Measurements from ENCODE around the gene CROCC.

CROCC gene

DNA sequence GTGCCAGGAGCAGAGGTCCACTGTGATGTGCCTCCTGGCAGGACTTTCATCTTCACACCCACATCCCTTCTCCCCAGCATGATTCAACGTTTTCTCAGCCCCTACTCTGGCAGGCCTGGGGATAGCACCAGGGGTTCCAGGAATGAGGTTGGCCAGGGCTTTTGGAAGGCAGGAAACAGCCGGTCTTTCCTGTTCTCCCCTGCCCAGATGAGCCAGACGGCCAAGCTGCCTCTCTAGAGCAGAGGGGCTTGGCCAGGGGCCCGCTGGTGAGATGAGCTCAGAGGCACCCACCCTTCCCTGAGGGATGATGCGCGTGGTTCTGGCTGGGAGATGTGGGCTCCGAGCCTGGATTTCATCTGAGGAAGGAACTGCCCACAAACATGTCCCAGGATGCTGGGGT lies 63.0 kb downstream of the CROCC start:
- no peak for DNase-seq (ENCODE audit: low spot score)

GRCh38 chr1:16986113-16986512 lies 64.4 kb downstream of the CROCC start:
- no peak for DNase-seq (ENCODE audit: low spot score)

- DNase-seq (ENCODE audit: low spot score), result no peak
Measured at GRCh38 chr1:16986560-16986959, 64.8 kb downstream of the CROCC start.

DNA sequence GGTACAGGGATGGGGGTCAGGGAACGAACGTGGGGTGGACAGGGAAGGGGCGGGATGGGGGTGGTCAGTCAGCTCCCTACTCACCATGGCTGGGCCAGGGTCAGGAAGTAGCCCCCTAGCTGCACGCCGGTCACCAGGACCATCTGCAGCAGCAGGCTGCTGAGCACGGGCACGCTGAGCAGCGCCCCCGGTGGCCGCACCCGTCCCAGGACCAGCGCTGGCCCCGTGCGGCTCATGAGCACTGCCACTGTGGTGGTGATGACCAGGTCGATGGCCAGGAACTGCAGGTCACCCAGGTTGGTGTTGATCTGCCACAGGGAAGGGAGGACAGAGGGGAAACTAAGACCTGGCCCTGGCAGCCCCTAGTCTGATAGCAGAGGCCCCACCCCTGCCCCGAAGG lies 65.2 kb downstream of the CROCC start:
- DNase-seq (ENCODE audit: low spot score), result no peak

GRCh38 chr1:16988210-16988609 lies 66.5 kb downstream of the CROCC start:
- DNase-seq (ENCODE audit: low spot score), result no peak

DNA sequence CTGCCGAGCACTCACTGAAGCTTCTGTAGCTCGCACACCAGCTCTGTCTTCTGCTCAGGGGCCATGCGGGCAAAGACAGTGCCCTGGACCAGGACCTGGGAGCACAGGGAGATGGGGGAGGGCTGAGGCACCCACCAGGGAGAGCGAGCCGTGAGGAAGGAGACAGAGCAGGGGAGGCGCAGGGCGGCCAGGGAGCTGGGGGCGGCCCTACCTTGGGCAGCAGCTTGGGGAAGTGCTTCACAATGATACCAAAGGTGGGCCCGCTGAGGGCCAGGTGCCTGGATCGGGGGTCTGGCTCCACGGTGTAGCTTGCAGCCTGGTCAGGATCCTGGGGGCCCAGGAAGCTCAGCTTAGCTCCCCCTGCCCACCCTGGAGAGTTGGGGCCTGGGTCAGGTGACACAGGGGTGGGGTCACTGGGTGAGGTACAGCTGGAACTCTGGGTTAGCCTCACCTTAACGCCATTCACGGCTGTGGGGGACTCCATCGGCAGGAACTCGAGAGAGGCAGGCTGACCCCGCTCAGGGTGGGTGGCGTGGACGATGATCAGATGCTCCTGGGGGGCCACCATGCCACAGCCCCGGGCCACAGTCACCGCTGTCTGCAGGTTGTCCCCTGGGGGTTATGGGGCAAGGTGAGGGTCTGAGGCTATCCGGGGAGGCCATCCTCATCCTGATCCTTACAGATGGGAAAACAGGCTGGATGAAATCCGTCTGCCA lies 68.1 kb downstream of the CROCC start:
- DNase-seq (ENCODE audit: low spot score), result no peak

GRCh38 chr1:16991571-16991970 lies 69.8 kb downstream of the CROCC start:
- DNase-seq (ENCODE audit: low spot score), result no peak

DNA sequence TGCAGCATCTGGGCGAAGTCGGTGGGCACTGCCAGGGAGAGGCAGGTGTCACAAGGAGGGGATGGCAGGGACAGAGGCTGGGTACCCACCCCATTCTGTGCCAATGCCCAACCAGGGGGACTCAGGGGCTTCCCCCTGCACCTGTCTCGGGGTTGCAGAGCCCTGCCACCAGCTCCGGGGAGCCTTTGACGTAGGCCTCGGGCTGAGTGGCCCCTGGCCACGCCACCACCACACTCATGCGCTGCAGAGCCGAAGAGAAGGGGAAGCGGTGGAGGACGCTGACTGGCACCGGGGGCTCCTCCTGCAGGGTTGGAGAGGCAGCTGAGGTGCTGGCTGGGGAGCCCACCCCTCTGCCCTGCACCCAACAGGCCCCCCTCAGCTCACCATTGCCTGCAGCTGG lies 70.4 kb downstream of the CROCC start:
- DNase-seq (ENCODE audit: low spot score), result no peak

GRCh38 chr1:16992675-16993074 lies 70.9 kb downstream of the CROCC start:
- no peak for DNase-seq (ENCODE audit: low spot score)

DNA sequence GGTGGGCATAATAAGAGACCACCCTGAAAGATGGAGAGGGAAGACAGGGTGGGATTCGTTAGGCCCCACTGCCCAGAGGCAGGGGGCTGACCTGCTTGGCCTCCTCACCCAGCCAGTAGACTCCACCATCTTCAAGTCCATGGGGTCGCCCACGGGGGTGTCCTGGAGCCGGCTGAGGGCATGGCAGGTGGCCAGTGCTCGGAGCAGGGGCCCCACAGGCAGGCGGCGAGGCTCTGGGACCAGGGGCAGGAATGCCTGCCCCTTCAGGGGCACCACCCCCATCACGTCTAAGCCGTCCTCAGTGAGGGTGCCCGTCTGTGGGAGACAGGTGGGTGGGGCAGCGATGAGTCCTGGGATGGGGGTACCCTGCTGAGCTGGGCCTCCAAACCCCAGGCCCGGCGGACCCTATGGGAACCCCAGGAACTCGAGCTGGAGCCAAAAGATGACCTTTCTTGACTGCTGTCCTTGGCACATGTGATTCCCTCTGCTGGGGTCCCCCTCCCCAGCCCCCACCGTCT lies 71.8 kb downstream of the CROCC start:
- no peak for DNase-seq (ENCODE audit: low spot score)

DNA sequence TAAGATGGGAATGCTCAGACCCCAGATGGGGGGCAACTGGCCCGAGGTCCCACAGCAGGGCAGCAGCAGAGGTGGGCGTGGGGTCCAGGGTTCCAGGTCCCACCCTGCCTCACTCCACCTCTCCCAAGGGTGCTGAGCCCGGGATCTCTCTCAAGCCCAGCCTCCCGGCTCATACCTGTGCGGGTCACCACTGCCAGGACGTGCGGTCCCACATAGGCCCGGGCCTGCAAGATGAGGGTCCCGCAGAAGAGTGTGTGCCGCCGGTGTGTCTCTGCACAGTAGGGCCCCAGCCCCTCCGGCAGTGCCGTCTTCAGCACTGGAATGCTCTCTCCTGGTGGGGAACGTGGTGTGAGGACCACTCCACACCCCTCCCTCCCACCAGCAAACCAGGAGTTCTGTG lies 75.1 kb downstream of the CROCC start:
- DNase-seq (ENCODE audit: low spot score), result no peak

DNA sequence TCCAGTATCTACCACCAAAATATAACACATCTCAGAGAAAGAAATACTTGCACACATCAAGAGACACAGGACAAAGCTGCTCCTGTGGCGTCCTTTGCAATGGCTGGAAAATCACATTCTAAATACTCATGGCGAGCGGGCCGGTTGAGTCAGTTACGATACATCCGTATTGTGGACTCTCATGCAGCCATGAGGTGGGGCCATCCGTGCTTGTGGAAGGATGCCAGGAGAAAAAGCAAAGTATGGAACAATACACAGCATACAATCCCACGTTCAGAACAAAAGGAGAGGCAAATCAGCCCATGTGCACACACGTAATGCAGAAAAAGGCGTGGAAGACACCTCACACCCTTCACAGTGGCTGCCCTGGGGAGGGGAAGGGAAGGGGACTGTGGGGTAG lies 76.9 kb downstream of the CROCC start:
- DNase-seq (ENCODE audit: low spot score), result no peak

DNA sequence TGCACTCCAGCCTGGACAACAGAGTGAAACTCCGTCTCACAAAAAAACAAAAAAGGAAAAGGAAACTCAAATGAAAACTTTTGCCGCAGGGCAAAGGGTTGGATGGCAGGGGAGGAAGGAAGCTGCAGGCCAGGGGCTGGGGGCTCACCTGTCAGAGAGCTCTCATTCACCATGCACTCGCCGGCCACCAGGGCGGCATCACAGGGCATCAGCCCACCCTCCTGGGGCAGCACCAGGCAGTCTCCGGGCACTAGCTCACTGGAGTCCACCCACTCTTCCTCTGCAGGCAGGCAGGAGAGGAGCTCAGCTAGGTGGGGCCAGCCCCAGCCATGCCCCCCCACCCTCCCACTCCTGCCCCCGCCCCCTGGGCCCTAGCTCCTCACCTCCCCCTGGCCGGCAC lies 78.1 kb downstream of the CROCC start:
- no peak for DNase-seq (ENCODE audit: low spot score)

- no peak for DNase-seq (ENCODE audit: low spot score)
Measured at GRCh38 chr1:17001760-17002523, 80.2 kb downstream of the CROCC start.

GRCh38 chr1:17002524-17002902 lies 80.8 kb downstream of the CROCC start:
- no peak for DNase-seq (ENCODE audit: low spot score)

- DNase-seq (ENCODE audit: low spot score), result no peak
Measured at GRCh38 chr1:17004466-17005364, 83.0 kb downstream of the CROCC start.

GRCh38 chr1:17005365-17005740 lies 83.6 kb downstream of the CROCC start:
- DNase-seq (ENCODE audit: low spot score), result no peak

DNA sequence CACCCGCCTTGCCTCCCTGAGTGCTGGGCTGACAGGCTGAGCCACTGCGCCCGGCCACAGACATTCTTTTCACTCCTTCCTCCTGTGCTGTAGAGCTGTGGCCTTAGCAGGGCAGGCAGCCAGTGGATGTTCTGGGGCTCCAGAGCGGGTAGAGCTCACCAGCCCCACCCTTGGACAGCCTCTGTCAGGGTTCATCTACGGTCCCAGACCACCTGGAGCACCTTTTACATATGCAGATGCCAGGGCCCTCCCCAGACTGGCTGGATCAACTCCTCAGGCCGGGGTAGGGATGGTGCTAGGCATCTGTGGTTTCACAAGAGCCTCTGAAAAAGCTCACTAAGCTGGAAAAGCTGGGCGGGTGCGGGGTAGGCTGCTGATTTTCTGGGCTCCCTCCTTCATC lies 85.4 kb downstream of the CROCC start:
- no peak for DNase-seq (ENCODE audit: low spot score)

DNA sequence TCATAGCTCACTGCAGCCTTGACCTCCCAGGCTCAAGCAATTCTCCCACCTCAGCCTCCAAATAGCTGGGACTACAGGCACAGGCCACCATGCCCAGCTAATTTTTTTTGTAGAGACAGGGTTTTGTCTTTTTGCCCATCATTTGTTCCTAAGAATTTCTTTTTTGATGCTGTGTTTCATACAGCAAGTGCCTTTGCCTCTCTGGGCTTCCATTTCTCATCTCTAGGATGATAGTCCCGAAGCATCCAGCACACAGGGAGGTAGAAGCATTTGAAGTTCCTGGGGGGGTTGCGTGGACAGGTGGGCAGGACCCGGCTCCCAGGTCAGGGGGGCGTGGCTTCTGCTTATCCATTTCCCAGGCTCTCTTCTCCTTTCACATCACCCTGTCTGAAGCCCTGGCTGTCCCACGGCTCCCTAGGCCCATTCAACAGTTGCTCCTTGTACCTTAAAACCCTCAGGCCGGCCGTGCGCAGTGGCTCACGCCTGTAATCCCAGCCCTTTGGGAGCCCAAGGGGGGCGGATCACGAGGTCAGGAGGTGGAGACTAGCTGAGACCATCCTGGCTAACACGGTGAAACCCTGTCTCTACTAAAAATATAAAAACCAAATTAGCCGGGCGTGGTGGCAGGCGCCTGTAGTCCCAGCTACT lies 86.6 kb downstream of the CROCC start:
- no peak for DNase-seq (ENCODE audit: low spot score)

DNA sequence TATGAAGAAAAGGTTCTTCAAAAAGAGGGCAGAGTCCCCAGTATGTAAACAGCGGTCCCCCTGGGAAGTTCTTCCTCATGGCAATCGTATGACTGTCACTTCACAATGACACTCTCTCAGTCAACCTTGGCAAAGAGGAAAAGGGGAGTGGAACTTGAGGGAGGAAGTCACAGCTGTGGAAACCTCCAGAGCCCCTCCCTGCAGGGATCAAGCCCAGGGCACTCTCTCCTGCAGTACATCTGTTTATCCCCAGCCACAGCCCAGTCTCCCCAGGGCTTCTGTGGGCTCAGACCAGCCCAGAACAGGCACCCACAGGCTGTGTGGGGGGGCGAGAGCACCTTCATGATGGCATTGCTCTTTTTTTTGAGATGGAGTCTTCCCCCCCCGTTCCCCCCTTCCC lies 88.0 kb downstream of the CROCC start:
- no peak for DNase-seq (ENCODE audit: low spot score)

GRCh38 chr1:17011092-17011438 lies 89.3 kb downstream of the CROCC start:
- no peak for DNase-seq (ENCODE audit: low spot score)

All from hematopoietic multipotent progenitor cell treated with erythropoietin and hydrocortisone succinate and interleukin-3 and kit ligand, for 15 days (in vitro differentiated cells).